HepG2 (cell line): Measurements from ENCODE around the gene EEFSEC. TPM values are rescaled to one million over a fixed set of nuclear protein-coding genes. Genes with fewer than 3 reads are reported as not detected.

Experiments
- ATAC-seq: fragments of 200-7000 bp; cut with Tn5 transposase; 3 replicates; pipeline ENCODE4 v1.9.1; 2020; ENCODE audit warnings: mild to moderate bottlenecking, moderate library complexity
- BruUV-seq: library from RNA; stranded (reverse); fragments of 400-500 nt; replicated peaks from 2 replicates; lab custom pipeline; 2021; lab: Mats Ljungman, UMichigan
- CTCF ChIA-PET: fragments of 300-600 bp; formaldehyde crosslinking; extraction: SDS; loops from one replicate; lab custom pipeline; 2021; ENCODE audit warnings: low total read pairs, inconsistent platforms, low intra/inter-chr PET ratio; lab: Yijun Ruan, JAX
- POLR2A ChIA-PET: fragments of 350-600 bp; sonication (Branson Sonifier 250); formaldehyde crosslinking; loops from one replicate; lab custom pipeline; 2020; ENCODE audit warnings: antibody characterized with exemption, inconsistent platforms; lab: Yijun Ruan, JAX
- DNase-seq: peaks from one replicate; pipeline ENCODE4 v3.0.0-alpha.2; 2015; ENCODE audit warnings: low spot score
- FAIRE-seq: peaks from 3 replicates; lab custom pipeline; 2011; peaks lifted over from hg19 to GRCh38; lab: Jason Lieb, UNC
- H2AFZ ChIP-seq: one replicate; pipeline ENCODE4 v1.6.1; 2011; ENCODE audit warnings: low read length, inconsistent platforms
- H3K27ac ChIP-seq: fragments of 300-600 bp; 3 replicates; pipeline ENCODE4 v1.8.0; 2011; ENCODE audit warnings: mixed run types, mild to moderate bottlenecking, mixed read lengths, low read length, inconsistent platforms; ENCODE audit not compliant: insufficient read depth; ENCODE audit errors: extremely low read length
- H3K27me3 ChIP-seq, 2 experiments: fragments of 200-600 bp in 1 of 2; 2 replicates in 1 of 2; 3 replicates in 1 of 2; pipeline versions ENCODE4 v1.6.0 to v1.8.0; 2011; ENCODE audit warnings: low read length in 2 of 2, mild to moderate bottlenecking in 2 of 2, moderate library complexity in 2 of 2, inconsistent platforms in 1 of 2; ENCODE audit not compliant: insufficient read depth in 2 of 2, control insufficient read depth in 1 of 2
- H3K36me3 ChIP-seq, 2 experiments: fragments of 200-600 bp in 1 of 2; replicated peaks in 1 of 2; 2 replicates in 1 of 2; 3 replicates in 1 of 2; pipeline versions ENCODE4 v1.5.1 to v1.8.0; 2011; ENCODE audit warnings: low read length in 2 of 2, inconsistent platforms in 1 of 2; ENCODE audit not compliant: insufficient read depth in 2 of 2, control insufficient read depth in 1 of 2
- H3K4me1 ChIP-seq: 2 replicates; pipeline ENCODE4 v1.5.1; 2012; ENCODE audit warnings: low read length, inconsistent platforms; ENCODE audit not compliant: insufficient read depth
- H3K4me2 ChIP-seq: 2 replicates; pipeline ENCODE4 v1.6.0; 2011; ENCODE audit warnings: low read depth, low read length, inconsistent platforms
- H3K4me3 ChIP-seq, 3 experiments: fragments of 200-600 bp in 1 of 3; sonication (generic), shearing (Covaris generic) in 1 of 3; replicated peaks in 1 of 3; 2 replicates each; pipeline ENCODE4 v1.5.1; 2011 to 2016; ENCODE audit warnings: low read length in 3 of 3, inconsistent platforms in 2 of 3, low read depth in 2 of 3, mild to moderate bottlenecking in 2 of 3, control low read depth in 1 of 3, mixed read lengths in 1 of 3; ENCODE audit not compliant: insufficient read depth in 1 of 3
- H3K79me2 ChIP-seq: one replicate; pipeline ENCODE4 v1.6.1; 2011; ENCODE audit warnings: low read length, inconsistent platforms; ENCODE audit not compliant: insufficient read depth
- H3K9ac ChIP-seq: 2 replicates; pipeline ENCODE4 v1.6.0; 2011; ENCODE audit warnings: mild to moderate bottlenecking, low read depth, low read length, inconsistent platforms; ENCODE audit not compliant: insufficient read depth
- H3K9me3 ChIP-seq: 2 replicates; pipeline ENCODE4 v1.5.1; 2012; ENCODE audit warnings: mild to moderate bottlenecking, low read length
- H4K20me1 ChIP-seq: 2 replicates; pipeline ENCODE4 v1.6.0; 2011; ENCODE audit warnings: inconsistent platforms, mild to moderate bottlenecking, low read length, moderate library complexity; ENCODE audit not compliant: insufficient read depth
- CEBPB ChIP-seq: IDR thresholded peaks from 2 replicates; pipeline ENCODE4 v1.6.1; 2011; ENCODE audit warnings: low read depth, low read length, improper control_type of control experiment, borderline replicate concordance
- FOSL2 ChIP-seq: sonication (generic); formaldehyde crosslinking; IDR thresholded peaks from 2 replicates; pipeline ENCODE4 v1.4.0; 2020; ENCODE audit warnings: missing genetic modification reagents
- MED13 ChIP-seq: sonication (generic); formaldehyde crosslinking; IDR thresholded peaks from 2 replicates; pipeline ENCODE4 v1.5.0; 2020; ENCODE audit warnings: missing genetic modification reagents
- PAWR ChIP-seq: sonication (generic); formaldehyde crosslinking; IDR thresholded peaks from 2 replicates; pipeline ENCODE4 v1.4.0; 2020; ENCODE audit warnings: missing genetic modification reagents, mild to moderate bottlenecking, borderline replicate concordance
- SIX4 ChIP-seq: sonication (generic); formaldehyde crosslinking; IDR thresholded peaks from 2 replicates; pipeline ENCODE4 v1.4.0; 2020; ENCODE audit warnings: missing genetic modification reagents
- ZNF329 ChIP-seq: sonication (generic); formaldehyde crosslinking; IDR thresholded peaks from 2 replicates; pipeline ENCODE4 v1.9.0; 2021; ENCODE audit warnings: low read depth, mild to moderate bottlenecking, missing genetic modification reagents
- ZNF776 ChIP-seq: sonication (generic); formaldehyde crosslinking; IDR thresholded peaks from 2 replicates; pipeline ENCODE4 v1.4.0; 2020; ENCODE audit warnings: mild to moderate bottlenecking, missing genetic modification reagents
- ZNF878 ChIP-seq: sonication (generic); formaldehyde crosslinking; IDR thresholded peaks from 2 replicates; pipeline ENCODE4 v1.8.1; 2023; ENCODE audit warnings: mild to moderate bottlenecking, missing genetic modification reagents, moderate library complexity
- WGBS: methylation state at CpG from one replicate; pipeline ENCODE4 v1.1.6; 2017; ENCODE audit warnings: low lambda C conversion rate; 5-methylcytosine and 5-hydroxymethylcytosine counted together
- in situ Hi-C: cut with HindIII; loops from 2 replicates; pipeline ENCODE4 v1.10.0; 2017; ENCODE audit warnings: low pct_unique_long_range_greater_than_20kb; ENCODE audit not compliant: extremely low pct_ligation_motif_present
- intact Hi-C: fragments of 100-400 bp; cut with micrococcal nuclease; formaldehyde crosslinking; loops from one replicate; pipeline ENCODE4 v1.10.0; 2022; ENCODE audit not compliant: unreplicated experiment
- polyA plus RNA-seq, 8 experiments: library from polyadenylated mRNA; depleted of rRNA in 3 of 8; stranded (reverse) in 7 of 8; unstranded in 1 of 8; fragments of >200 nt; fragmentation: Illumina TruSeq in 4 of 8; extraction: Trizol in 4 of 8; gene quantifications; 2 replicates each; pipeline versions ENCODE4 v1.2.1 to v1.2.3, GENCODE V29; 2011 to 2016; ENCODE audit warnings: low read depth in 4 of 8, missing spikeins in 1 of 8, mixed read lengths in 1 of 8; ENCODE audit not compliant: insufficient read depth in 1 of 8
- total RNA-seq, 5 experiments: library from RNA; depleted of rRNA; stranded (reverse); fragments of >200 nt; fragmentation: Illumina TruSeq; extraction: Trizol; gene quantifications; 2 replicates each; pipeline ENCODE4 v1.2.3, GENCODE V29; 2016; ENCODE audit warnings: low read depth in 1 of 5
- TF ChIP-seq, protein P1 (sequence below): sonication (generic); formaldehyde crosslinking; IDR thresholded peaks from 2 replicates; pipeline ENCODE4 v1.4.0; 2020; ENCODE audit warnings: missing genetic modification reagents

Gene EEFSEC
- total and polyA plus RNA-seq, 2 of the 13 experiments (the other 11 are each of a cell fraction or from before 2014, with no cell fraction given): 6.4 to 24.2 TPM

- Histone ChIP-seq H3K9me3 (no peaks in the 10 kb centered on the region), H3K36me3 (no peaks in the 10 kb centered on the region), H3K4me1 (peaks cover 34% of the 10 kb centered on the region), H4K20me1 (0 out of 2 replicates have a peak, but pooled peaks cover 4% of the 10 kb centered on the region), H2AFZ (no peak overlapping the region), H3K79me2 (no peaks in the 10 kb centered on the region), H3K27me3 (no peaks in the 10 kb centered on the region), H3K27ac (no peak overlapping the region), H3K9ac (no peak overlapping the region), H3K4me2 (0 out of 2 replicates have a peak overlapping the region, but pooled peaks have one; percentile 0), H3K4me3 (no peak overlapping the region)
- DNase-seq: peak; percentile 78
- in situ Hi-C loops: no loop called here
- ATAC-seq: peak; percentile 58
- FAIRE-seq: no peak
- TF ChIP-seq MED13 (CRISPR knock-in tag): no peak
- TF ChIP-seq, protein P1, sequence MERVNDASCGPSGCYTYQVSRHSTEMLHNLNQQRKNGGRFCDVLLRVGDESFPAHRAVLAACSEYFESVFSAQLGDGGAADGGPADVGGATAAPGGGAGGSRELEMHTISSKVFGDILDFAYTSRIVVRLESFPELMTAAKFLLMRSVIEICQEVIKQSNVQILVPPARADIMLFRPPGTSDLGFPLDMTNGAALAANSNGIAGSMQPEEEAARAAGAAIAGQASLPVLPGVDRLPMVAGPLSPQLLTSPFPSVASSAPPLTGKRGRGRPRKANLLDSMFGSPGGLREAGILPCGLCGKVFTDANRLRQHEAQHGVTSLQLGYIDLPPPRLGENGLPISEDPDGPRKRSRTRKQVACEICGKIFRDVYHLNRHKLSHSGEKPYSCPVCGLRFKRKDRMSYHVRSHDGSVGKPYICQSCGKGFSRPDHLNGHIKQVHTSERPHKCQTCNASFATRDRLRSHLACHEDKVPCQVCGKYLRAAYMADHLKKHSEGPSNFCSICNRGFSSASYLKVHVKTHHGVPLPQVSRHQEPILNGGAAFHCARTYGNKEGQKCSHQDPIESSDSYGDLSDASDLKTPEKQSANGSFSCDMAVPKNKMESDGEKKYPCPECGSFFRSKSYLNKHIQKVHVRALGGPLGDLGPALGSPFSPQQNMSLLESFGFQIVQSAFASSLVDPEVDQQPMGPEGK (CRISPR knock-in tag): no peak
- no peak for TF ChIP-seq PAWR (CRISPR knock-in tag)
- no peak for TF ChIP-seq SIX4 (CRISPR knock-in tag)
- TF ChIP-seq CEBPB: peak; percentile 50
- TF ChIP-seq ZNF329 (CRISPR knock-in tag): peak; percentile 98
- peak; percentile 80 for TF ChIP-seq FOSL2 (CRISPR knock-in tag)
- TF ChIP-seq ZNF776 (CRISPR knock-in tag): 0 out of 2 replicates have a peak, but pooled peaks have one; percentile 15
- 0 out of 2 replicates have a peak, but pooled peaks have one; percentile 30 for TF ChIP-seq ZNF878 (CRISPR knock-in tag)
- intact Hi-C loops: no loop called here
- POLR2A ChIA-PET: no interaction called here
- WGBS: 22% methylated on average over 7 of the region's 12 CpGs
- CTCF ChIA-PET: no interaction called here
- BruUV-seq: no TSS peak
These were observed 263.4 kb downstream of the EEFSEC start for GRCh38 chr3:128416578-128417211.
